SJCRH30 (cell line): Measurements from ENCODE around the gene CCNF. TPM values are rescaled to one million over a fixed set of nuclear protein-coding genes. Genes with fewer than 3 reads are reported as not detected.
"Not testable (repeated sequence)": the region's sequence is repeated elsewhere in the genome, so short reads cannot be mapped to it uniquely, and the experiment has no call there.

Source experiments
- DNase-seq, 2 experiments: peaks; one replicate each; pipeline ENCODE4 v3.0.0-alpha.2; 2015 to 2020
- H3K27ac ChIP-seq: fragments of 250-450 bp; sonication (Bioruptor Pico); 2 replicates; pipeline ENCODE4 v1.5.1; 2020; ENCODE audit warnings: mild to moderate bottlenecking, moderate library complexity
- H3K27me3 ChIP-seq: fragments of 250-450 bp; sonication (Bioruptor Pico); 2 replicates; pipeline ENCODE4 v1.5.1; 2020; ENCODE audit warnings: mild to moderate bottlenecking, moderate library complexity
- H3K36me3 ChIP-seq: fragments of 250-450 bp; sonication (Bioruptor Pico); 2 replicates; pipeline ENCODE4 v1.5.1; 2020; ENCODE audit warnings: mild to moderate bottlenecking, moderate library complexity
- H3K4me1 ChIP-seq: fragments of 250-450 bp; sonication (Bioruptor Pico); 2 replicates; pipeline ENCODE4 v1.5.1; 2020; ENCODE audit warnings: mild to moderate bottlenecking, moderate library complexity
- H3K4me3 ChIP-seq: fragments of 250-450 bp; sonication (Bioruptor Pico); 2 replicates; pipeline ENCODE4 v1.5.1; 2020; ENCODE audit warnings: mild to moderate bottlenecking, moderate library complexity
- H3K9me3 ChIP-seq: fragments of 250-450 bp; sonication (Bioruptor Pico); replicated peaks from 2 replicates; pipeline ENCODE4 v1.5.1; 2020; ENCODE audit warnings: mild to moderate bottlenecking, moderate library complexity
- total RNA-seq: library from RNA; depleted of rRNA; stranded (reverse); fragments of >200 nt; shearing (Covaris generic); gene quantifications from 2 replicates; pipeline ENCODE4 v1.2.3, GENCODE V29; 2014; rRNA removed

Gene CCNF
- total RNA-seq = 52.8 and 54.8 TPM in 2 replicates

- Histone ChIP-seq H3K36me3 (peaks cover 26% of the 10 kb centered on the region), H3K27ac (peak within 1 kb of the TSS; percentile 79), H3K4me1 (peaks cover 3% of the 10 kb centered on the region; the same call in 1 of the 2 replicates), H3K4me3 (peak within 1 kb of the TSS; percentile 99), H3K9me3 (no peaks in the 10 kb centered on the region), H3K27me3 (no peaks in the 10 kb centered on the region)
- DNase-seq = peak; percentile 95 to 97
Observed at GRCh38 chr16:2429034-2429770, at the start of gene CCNF. TSS of gene CCNF (plus strand) at chr16:2429447. CDS start at chr16:2429482, 35 bp downstream.

GRCh38 chr16:2383501-2383900 is 45.7 kb upstream of the CCNF start:
- H3K4me1 ChIP-seq = no peaks in the 10 kb centered on the region
- H3K4me3 ChIP-seq = no peak overlapping the region

GRCh38 chr16:2384426-2384825 is 44.8 kb upstream of the CCNF start:
- no peak for DNase-seq
- Histone ChIP-seq H3K9me3 (no peaks in the 10 kb centered on the region), H3K4me3 (no peak overlapping the region), H3K27me3 (no peaks in the 10 kb centered on the region), H3K36me3 (no peaks in the 10 kb centered on the region), H3K4me1 (no peaks in the 10 kb centered on the region), H3K27ac (no peak overlapping the region)

More at GRCh38 chr16:2383501-2383900, 45.7 kb upstream of the CCNF start:
- Histone ChIP-seq H3K9me3 (no peaks in the 10 kb centered on the region), H3K27ac (no peak overlapping the region), H3K36me3 (no peaks in the 10 kb centered on the region), H3K27me3 (no peaks in the 10 kb centered on the region)
- no peak for DNase-seq

- no peaks in the 10 kb centered on the region for H3K9me3 ChIP-seq
- H3K4me1 ChIP-seq = no peaks in the 10 kb centered on the region
- DNase-seq = no peak
- no peaks in the 10 kb centered on the region for H3K36me3 ChIP-seq
- H3K27ac ChIP-seq = no peak overlapping the region
- no peak overlapping the region for H3K4me3 ChIP-seq
- no peaks in the 10 kb centered on the region for H3K27me3 ChIP-seq
Observed at GRCh38 chr16:2385190-2385836, 43.9 kb upstream of the CCNF start.

GRCh38 chr16:2385982-2386381 is 43.3 kb upstream of the CCNF start:
- not testable (repeated sequence) for H3K27ac ChIP-seq, H3K4me1 ChIP-seq, H3K9me3 ChIP-seq

GRCh38 chr16:2386990-2387389 is 42.3 kb upstream of the CCNF start:
- Histone ChIP-seq H3K4me3 (no peak overlapping the region), H3K9me3 (no peaks in the 10 kb centered on the region), H3K27ac (no peak overlapping the region), H3K36me3 (no peaks in the 10 kb centered on the region), H3K27me3 (no peaks in the 10 kb centered on the region), H3K4me1 (no peaks in the 10 kb centered on the region)
- DNase-seq = no peak

More at GRCh38 chr16:2385982-2386381, 43.3 kb upstream of the CCNF start:
- H3K36me3 ChIP-seq, H3K4me3 ChIP-seq, H3K27me3 ChIP-seq, DNase-seq: not testable (repeated sequence)

- H3K9me3 ChIP-seq = no peaks in the 10 kb centered on the region
- no peaks in the 10 kb centered on the region for H3K4me1 ChIP-seq
- H3K4me3 ChIP-seq = no peak overlapping the region
- no peaks in the 10 kb centered on the region for H3K36me3 ChIP-seq
- no peak for DNase-seq
- peak overlapping the region; percentile 30; the same call in 1 of the 2 replicates for H3K27ac ChIP-seq
- H3K27me3 ChIP-seq = no peaks in the 10 kb centered on the region
Observed at GRCh38 chr16:2388139-2388874, 40.9 kb upstream of the CCNF start.

GRCh38 chr16:2388875-2389433 is 40.3 kb upstream of the CCNF start:
- H3K9me3 ChIP-seq = no peaks in the 10 kb centered on the region
- no peaks in the 10 kb centered on the region for H3K27me3 ChIP-seq
- H3K27ac ChIP-seq = peak overlapping the region; percentile 30; the same call in 1 of the 2 replicates
- H3K36me3 ChIP-seq = no peaks in the 10 kb centered on the region
- no peaks in the 10 kb centered on the region for H3K4me1 ChIP-seq
- no peak overlapping the region for H3K4me3 ChIP-seq
- peak; percentile 71 to 74 for DNase-seq

- H3K4me1 ChIP-seq = no peaks in the 10 kb centered on the region
- no peaks in the 10 kb centered on the region for H3K9me3 ChIP-seq
- H3K27ac ChIP-seq = no peak overlapping the region
- no peaks in the 10 kb centered on the region for H3K36me3 ChIP-seq
- H3K4me3 ChIP-seq = no peak overlapping the region
- H3K27me3 ChIP-seq = no peaks in the 10 kb centered on the region
- no peak for DNase-seq
Observed at GRCh38 chr16:2392025-2392424, 37.2 kb upstream of the CCNF start.

- peaks cover 9% of the 10 kb centered on the region for H3K4me1 ChIP-seq
- H3K27ac ChIP-seq = peak overlapping the region; percentile 72
- H3K36me3 ChIP-seq = no peaks in the 10 kb centered on the region
- H3K4me3 ChIP-seq = no peak overlapping the region
- DNase-seq = peak; percentile 63 to 75
- H3K9me3 ChIP-seq = no peaks in the 10 kb centered on the region
- no peaks in the 10 kb centered on the region for H3K27me3 ChIP-seq
Observed at GRCh38 chr16:2398520-2398919, 30.7 kb upstream of the CCNF start.

- no peaks in the 10 kb centered on the region for H3K36me3 ChIP-seq
- H3K27me3 ChIP-seq = no peaks in the 10 kb centered on the region
- H3K4me1 ChIP-seq = no peaks in the 10 kb centered on the region
- no peak overlapping the region for H3K27ac ChIP-seq
- H3K4me3 ChIP-seq = no peak overlapping the region
- H3K9me3 ChIP-seq = no peaks in the 10 kb centered on the region
- no peak for DNase-seq
Observed at GRCh38 chr16:2404099-2404498, 25.1 kb upstream of the CCNF start.

- no peaks in the 10 kb centered on the region for H3K27me3 ChIP-seq
- no peak for DNase-seq
- no peaks in the 10 kb centered on the region for H3K36me3 ChIP-seq
- H3K4me3 ChIP-seq = no peak overlapping the region
- no peak overlapping the region for H3K27ac ChIP-seq
- no peaks in the 10 kb centered on the region for H3K4me1 ChIP-seq
- H3K9me3 ChIP-seq = no peaks in the 10 kb centered on the region
Observed at GRCh38 chr16:2415085-2415484, 14.2 kb upstream of the CCNF start.

- Histone ChIP-seq H3K9me3 (no peaks in the 10 kb centered on the region), H3K4me1 (no peaks in the 10 kb centered on the region), H3K27me3 (no peaks in the 10 kb centered on the region), H3K27ac (no peak overlapping the region), H3K36me3 (no peaks in the 10 kb centered on the region), H3K4me3 (no peak overlapping the region)
- DNase-seq = no peak
Observed at GRCh38 chr16:2420035-2420434, 9.2 kb upstream of the CCNF start.

GRCh38 chr16:2422123-2422867 is 7.0 kb upstream of the CCNF start:
- no peaks in the 10 kb centered on the region for H3K27me3 ChIP-seq
- no peaks in the 10 kb centered on the region for H3K4me1 ChIP-seq
- H3K9me3 ChIP-seq = no peaks in the 10 kb centered on the region
- no peak overlapping the region for H3K27ac ChIP-seq
- H3K4me3 ChIP-seq = no peak overlapping the region
- peak in 1 of 2 experiments; percentile 24 for DNase-seq
- no peaks in the 10 kb centered on the region for H3K36me3 ChIP-seq
